ENCODE results near the gene RET.

The RET gene

DNA sequence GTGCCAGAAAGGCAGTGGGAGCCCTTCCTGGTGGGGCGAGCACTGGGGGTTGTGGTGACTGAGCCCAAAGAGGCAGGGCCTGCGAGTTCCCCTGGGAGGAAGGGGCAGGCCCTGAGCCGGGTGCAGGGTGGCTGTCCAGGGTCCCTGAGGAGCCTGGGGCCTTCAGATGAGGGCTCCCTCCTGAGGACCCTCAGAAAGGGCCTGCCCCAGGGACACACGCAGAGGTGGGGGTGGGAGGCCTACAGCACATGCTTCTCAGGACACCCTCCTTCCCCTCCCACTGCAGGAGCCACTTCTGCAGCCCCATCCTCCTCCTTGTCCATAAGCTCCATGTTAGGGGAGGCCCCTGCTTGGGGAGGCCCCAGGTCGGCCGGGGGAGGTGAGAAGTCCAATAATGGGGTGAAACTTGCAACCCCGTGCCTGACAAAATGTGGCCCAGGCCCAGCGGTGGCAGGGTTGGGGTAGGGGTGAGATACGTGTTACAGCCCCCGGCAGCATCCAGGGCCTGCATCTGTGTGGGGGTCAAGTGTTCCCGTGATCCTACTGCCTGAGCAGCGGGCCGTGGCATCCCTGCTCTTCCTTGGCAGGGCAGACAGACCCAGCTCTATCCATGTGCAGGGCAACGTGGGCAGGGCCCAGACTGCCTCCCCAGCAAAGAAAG lies 31.8 kb upstream of the RET start:
- DNase-seq (ENCODE audit: low read depth in 2 of 2): no peak

DNA sequence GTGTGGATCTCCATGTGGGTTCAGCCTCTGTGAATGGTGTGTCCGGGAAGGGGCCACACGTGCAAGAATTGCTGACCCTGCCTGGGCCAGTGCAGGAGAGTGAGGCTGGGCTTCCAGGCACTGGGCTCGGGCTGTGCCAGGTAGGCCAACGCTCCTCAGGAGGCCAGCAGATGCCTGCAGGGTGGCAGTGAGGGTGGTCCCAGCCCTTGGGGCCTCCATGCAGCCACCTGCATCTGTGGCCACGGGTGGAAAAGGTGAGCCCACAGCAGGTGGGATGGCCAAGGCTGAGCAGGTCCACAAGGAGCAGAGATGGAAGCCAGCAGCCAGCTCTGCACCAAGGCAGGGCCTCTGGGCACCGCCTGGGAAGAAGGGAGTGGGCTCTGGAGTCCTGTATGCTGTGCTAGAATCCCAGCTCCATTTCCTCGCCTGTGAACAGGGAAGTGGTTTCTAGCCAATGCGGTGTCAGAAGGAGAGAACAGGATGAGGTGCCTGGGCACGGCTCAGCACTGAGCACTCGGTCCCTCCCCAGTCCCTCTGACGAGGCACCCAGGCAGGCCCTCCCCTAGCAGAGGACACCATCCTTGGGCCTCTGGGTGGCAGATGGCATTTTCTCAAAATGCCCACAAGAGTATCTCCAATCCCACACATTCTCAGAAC lies 31.1 kb upstream of the RET start:
- no peak for DNase-seq (ENCODE audit: low read depth in 2 of 2)

DNA sequence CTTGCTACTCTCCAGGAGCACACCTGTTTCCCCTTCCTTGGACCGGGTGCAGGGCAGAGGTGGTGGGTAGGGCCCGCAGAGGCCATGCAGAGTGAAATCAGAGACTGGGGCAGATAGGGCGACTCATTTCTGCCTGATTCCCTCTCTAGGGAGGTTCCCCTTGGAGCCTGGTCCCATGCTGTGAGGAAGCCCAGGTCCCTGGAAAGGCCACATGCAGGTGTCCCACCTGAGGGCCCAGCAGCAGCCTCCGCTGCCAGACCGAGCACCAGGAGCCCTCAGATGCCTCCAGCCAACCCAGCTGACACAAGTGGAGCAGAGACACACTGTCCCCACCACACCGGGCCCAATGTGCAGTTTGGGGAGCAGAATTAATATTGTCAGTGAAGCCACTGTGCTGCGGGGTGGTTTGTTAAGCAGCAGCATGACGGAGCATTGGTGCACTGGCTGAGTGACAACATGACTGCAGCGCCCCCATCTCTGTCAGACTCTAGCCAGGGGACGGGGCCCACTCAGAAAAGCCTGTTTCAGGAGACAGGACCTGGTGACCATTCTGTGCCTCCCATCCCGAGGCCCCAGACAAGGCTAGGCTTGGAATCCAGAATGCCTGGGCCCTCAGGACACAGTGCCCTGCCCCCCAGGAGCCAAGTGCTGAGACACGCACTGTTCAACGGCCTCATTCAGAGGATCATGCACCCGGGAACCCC lies 30.4 kb upstream of the RET start:
- no peak for DNase-seq (ENCODE audit: low read depth in 2 of 2)

DNA sequence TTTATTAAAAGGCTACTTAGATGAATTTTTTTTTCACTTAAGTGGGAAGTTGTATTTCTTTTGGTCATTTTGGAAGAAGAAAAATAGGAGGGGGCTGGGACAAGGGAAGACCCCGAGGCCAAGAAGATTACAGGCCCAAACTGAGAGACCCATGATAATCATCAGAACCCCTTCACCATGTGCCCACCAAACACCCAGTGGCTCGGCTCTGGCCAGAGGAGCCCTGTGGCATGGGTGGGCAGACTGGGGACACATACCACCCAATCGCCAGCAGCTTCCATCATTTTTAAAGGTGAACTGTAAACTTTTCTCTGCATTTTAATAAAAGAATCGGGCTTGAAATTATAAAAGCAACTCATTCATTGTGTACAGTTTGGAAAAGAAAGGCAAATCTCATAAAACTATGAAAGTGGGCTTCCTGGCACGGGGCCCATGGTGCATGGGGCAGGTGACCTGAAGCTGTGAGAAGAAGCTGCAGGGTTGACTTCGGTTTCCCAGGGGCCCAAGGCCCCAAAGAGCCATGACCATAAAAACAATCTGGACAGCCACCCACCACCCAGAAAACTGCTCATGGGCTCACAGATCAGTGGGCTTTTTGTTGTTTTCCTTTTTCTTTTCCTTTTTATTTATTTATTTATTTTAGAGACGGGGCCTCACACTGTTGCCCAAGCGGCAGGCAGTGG lies 29.4 kb upstream of the RET start:
- DNase-seq (ENCODE audit: low read depth in 2 of 2): no peak

DNA sequence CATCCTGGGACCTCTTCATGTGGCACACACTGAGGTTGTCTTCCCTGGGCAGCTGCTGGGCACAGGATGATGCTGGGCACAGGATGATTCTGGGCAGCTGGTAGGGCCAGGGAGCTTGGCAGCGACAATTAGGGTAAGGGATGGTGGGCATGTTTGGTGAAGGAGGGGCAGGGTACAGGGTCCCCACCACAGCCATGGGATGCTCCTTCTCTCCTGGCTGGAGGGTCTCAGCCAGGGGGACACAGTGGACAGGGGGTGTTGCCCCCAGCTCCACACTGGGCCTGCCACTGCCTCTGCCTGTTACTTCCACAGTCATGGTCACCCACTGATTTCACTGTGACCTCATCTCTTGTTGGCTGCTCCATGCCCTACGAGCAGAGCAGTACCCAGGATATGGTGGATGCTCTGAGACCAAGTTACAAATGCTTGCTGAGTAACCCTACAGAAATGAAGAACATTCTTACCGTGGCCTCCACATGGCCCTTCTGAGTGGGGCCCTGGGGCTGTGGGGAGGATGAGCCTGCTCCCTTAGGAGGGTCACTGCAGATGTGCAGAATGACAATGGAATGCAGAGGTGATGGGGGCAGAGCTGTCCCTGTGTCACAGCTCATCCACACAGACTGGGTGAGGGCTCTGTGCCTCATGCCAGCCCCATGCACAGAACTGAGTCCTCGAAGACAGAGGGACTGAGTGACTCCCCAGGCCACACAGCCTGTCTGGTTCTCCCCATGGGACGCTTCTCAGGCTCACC lies 28.4 kb upstream of the RET start:
- DNase-seq (ENCODE audit: low read depth in 2 of 2): no peak

DNA sequence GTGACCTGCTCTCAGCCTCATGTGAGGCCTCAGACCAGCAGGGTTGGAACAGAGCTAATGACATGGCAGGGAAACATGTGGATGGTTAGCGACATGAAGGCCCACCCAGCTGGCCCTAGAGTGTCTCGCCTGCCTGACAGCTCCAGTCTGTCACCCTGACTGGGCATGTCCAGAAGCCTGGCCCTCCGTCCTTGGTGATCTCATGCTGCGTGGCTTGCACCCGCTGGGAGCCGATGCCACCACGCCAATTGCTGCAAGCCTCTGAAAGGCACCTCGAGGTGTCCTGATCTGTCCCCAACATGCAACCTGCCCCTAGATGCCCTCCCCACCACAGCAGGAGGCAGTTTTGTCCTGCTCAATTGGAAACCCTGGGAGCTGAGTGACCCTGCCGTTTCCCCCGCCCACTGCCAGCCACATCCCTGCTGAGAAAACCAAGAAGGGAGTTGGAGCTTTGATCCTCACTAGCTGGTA lies 27.8 kb upstream of the RET start:
- DNase-seq (ENCODE audit: low read depth in 2 of 2): no peak

DNA sequence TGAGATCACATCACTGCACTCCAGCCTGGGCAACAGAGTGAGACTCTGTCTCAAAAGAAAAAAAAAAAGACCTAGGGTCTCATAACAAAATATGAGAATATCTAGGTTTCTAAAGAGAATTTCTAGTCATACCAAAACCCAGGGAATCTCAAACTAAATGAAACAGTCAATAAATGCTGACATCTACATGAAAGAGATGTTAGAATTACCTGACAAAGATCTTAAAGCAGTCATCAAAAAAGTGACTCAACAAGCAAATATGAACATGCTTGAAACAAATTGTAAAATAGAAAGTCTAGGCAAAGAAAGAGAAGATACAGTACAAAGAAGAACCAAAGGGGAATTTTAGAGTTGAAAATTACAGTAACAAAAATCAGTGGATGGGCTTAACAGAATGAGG lies 26.9 kb upstream of the RET start:
- no peak for DNase-seq (ENCODE audit: low read depth in 2 of 2)

DNA sequence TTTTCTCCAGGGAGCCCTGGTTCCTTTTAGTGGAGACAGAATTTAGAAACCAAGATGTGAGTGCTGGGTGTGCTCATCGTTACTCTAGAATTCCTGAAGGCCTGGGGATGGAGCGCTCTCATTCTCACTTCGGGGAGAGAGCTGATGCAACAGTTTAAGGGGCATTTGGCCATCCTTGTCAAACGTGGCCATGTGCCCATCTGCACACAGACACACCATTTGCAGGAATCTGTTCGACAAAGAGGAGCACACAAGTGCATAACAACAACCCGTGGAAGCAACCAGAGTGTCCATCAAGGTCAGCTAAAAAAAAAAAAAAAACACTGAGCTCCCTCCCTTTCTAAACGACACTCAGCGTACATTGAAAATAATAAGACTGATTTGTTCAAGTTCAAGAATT lies 23.0 kb upstream of the RET start:
- no peak for DNase-seq (ENCODE audit: low read depth in 2 of 2)

DNA sequence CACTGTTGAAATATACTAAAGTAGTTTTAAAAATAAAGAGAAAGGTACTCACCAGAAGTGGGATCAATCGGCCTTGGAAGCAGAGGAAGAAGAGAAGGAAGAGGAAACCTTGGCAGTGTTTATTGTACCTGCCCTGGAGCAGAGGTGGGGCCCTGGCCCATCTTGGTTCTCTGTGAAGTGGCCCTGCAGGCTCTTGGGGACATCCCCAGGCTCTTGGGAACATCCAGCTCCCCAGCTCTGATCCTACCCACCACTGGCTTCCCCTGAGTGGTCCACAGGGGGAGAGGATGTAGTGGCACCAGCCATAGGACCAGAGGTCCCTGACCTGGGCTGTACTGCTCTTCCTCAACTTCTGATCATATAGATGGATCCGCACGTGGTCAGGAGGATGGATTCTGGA lies 22.3 kb upstream of the RET start:
- no peak for DNase-seq (ENCODE audit: low read depth in 2 of 2)

DNA sequence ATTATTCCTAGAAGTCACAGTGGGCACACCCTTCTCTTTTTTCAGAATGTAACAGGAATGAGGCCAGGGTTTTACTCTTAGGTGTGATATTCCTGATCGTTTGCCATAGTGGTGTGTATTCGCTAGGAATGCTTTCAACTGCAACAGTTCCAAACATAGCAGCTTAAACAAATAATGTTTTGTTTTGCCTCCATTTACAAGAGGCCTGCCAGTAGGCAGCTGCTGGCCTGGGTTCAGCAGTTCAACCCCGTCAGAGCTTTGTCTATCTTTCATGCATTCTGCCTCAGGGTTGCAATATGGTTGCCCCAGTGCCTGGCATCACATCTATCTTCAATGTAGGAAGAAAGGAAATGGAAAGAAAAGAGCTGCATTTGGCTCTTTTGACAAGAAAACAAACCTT lies 21.7 kb upstream of the RET start:
- DNase-seq (ENCODE audit: low read depth in 2 of 2): no peak

DNA sequence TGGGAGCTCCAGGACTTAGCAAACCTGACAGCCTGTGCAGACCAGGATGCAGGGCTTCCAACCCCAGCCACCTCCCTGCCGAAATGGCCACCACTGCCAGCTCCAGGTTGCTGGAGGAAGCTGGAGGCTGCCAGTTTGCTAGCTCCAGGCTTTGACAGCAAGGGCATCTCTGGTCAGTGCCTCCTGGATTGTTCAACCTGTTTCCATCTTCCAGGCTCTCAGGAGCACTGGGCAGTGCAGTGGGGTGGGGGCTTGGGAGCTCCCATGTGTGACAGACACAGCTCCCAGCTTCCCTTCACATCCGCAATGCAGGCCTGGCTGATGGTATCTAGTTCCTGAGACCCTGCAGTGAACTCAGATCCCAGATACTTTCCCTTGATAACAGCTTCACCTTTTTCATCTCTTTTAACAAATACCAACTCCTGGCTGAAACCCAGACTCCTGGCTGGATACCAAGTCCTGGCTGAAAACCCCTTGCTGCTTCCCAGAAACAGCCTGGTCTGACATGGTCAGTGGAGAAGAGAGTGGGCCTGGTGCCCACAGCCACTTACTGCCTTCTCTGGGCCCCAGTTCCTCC lies 20.8 kb upstream of the RET start:
- no peak for DNase-seq (ENCODE audit: low read depth in 2 of 2)

DNA sequence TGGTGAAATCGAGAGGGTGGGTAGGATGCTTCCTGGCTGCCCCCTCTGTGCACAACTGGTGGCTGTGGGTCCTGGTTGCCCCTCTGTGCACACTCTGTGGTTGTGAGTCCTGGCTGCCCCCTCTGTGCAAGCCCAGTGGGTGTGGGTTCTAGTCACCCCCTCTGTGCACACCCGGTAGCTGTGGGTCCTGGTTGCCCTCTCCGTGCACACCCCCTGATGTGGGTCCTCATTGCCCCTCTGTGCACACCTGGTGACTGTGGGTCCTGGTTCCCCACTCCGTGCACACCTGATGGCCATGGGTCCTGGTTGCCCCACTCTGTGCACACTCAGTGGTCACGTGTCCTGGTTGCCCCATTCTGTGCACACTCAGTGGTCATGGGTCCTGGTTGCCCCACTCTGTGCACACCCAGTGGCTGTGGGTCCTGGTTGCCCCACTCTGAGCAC lies 20.3 kb upstream of the RET start:
- no peak for DNase-seq (ENCODE audit: low read depth in 2 of 2)

DNA sequence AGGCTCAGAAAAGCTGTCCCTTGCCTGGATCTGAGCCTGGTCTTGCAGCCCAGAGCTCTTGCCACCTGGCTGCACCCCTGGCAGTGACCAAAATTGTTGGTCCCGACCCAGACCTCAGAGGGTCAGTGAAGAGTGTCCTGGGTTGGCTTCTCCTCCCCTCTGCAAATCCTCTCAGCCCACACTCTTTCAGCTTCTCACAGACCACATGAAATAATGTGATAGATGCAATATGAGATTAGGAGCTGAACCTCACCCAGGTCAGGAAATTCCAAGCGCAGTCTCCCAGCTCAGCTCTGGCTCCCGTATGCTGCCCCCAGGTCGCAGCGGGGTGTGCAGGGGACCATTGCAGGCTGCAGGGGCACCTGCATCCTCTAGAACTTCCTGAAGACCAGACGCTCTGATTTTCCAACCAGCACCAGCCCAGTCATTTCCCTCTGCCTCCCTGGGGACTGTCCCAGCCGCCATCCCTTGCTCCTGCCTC lies 19.6 kb upstream of the RET start:
- DNase-seq (ENCODE audit: low read depth in 2 of 2): no peak

DNA sequence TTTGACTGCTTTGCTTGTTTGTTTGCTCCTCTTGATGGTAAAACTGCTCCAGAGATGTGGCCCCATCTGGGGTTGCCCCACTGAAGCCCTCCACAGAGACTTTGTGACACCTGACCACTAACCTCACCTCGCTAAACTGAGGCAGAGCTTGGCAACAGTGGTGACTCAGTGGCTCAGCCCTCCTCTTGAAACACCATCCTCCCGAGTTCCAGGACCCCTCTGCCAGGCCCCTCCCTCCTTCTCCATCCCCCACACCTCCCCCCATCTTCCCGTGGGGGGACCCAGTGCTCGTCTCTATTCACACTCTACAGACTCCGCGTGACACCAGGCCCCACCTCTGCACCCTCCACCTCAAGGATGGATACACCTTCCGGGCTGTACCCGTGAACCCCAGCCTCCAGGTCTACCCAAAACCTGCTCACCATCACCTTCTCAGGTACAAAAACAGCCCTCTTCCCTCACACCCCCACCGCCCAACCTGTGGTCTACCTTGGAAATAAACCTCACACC lies 19.0 kb upstream of the RET start:
- no peak for DNase-seq (ENCODE audit: low read depth in 2 of 2)

DNA sequence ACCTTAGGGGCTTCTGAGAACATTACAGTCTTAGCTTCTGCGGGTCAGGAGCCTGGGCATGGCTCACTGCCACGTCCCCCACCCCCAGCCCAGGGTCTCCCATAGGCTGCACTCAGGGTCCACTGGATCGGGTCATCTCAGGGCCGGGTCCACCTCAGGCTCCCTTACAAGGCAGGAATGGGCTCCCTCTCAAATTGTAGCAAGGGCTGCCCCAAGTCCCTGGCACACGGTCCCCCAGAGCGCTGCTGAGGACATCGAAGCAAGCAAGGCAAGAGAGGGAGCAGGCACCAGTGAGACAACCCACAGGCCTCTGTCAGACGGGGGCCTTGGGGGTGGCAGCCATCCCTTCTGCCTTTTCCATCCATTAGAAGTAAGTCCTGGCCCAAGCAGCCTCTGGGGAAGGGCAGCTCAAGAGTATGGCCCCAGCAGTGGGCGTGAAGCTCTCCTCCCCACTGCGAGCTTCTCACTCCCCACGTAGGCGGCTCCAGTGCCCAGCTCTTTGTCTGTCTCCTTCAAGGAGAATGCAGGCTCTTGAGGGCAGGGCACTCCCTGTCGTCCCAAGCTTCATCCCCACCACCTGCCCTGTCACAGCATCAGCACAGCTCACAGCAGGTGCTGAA lies 18.0 kb upstream of the RET start:
- DNase-seq (ENCODE audit: low read depth in 2 of 2): no peak

DNA sequence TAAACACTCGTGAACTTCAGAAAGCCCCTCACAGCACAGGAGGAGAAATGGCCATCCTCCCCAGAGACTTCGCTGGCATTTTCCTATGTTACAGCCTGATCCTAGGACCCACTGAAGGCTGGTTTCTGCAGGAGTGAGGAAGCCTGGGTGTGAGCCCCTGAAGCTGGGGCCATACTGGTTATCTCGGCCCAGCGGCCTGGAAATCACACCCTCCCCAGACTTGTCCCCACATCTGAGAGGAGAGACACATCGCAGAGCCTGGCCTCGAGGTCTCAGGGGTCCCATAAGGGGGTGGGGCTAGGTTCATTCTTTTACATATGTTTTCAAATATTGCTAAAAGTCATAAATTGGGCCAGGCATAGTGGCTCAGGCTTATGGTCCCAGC lies 17.5 kb upstream of the RET start:
- no peak for DNase-seq (ENCODE audit: low read depth in 2 of 2)

DNA sequence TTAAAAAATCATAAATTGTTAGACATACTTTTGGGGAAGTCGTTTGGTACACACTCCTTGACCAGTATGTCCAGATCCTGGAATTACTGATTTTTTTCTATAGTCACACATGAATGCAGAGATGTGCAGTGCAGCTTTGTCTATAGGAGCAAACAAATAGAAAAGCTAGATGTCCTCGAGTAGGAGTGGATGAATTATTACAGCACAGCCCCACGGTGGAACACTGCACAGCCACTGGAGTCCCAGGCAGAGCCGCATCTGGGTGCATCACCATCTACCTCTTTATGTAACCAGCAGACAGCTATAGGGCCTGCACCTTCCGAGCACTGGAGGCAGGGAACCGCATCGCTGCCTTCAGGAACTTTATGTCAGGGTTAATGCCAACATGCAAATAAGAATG lies 17.0 kb upstream of the RET start:
- DNase-seq (ENCODE audit: low read depth in 2 of 2): no peak

DNA sequence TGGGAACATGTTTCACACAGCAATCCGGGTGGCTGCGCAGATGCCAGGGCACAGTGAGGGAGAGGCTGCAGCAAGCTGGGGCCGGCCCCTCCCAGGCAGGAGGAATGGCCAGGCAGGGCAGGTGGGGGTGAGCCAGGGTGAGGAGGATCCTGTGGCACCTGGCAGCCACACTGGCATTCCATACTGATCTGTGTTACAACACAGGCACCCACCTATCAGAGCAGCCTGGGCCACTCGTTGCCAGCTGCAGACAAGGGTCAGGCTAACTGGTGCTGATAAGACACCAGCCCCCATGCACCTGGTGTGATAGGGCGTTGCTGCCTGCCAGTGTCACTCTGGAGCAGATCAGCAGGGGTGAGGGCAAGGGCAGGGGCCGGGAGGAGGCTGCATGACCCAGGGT lies 16.6 kb upstream of the RET start:
- no peak for DNase-seq (ENCODE audit: low read depth in 2 of 2)

DNA sequence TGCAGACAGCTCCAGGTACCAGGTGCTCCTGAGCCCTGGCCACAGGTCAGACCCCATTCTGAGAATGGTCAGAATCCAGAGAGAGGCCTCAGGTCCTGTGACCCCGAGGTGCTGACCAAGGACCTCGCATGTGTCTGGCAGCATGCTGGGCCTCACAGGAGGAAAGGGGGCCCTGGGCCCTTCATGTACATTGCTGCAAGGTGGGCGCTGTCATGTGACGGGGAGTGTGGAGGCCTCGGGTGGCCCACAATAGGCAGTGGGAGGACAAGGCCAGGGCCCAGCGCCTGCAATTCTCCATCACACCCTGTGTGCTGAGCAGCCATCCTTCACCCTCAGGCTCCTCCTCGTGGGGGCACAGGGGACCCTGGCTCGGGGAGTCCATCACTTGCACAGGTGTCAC lies 15.5 kb upstream of the RET start:
- no peak for DNase-seq (ENCODE audit: low read depth in 2 of 2)

DNA sequence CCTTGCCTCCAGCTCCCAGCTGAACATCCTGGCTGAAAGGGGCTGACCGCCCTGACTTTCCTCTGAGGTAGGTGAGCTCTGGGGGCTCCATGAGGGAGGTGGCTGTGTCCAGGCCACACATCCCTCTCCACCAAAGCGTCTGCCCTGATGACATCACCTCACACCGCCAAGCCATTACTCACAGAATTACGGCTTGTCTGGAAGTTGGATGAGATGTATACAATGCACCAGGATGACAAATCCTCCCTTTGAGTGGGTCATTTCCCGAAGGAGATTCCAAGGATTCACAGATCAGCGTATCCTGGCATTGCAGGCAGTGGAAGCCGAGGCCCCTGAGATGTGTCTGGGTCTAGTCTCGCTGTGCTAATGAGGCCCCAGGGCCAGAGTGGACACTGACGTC lies 15.1 kb upstream of the RET start:
- no peak for DNase-seq (ENCODE audit: low read depth in 2 of 2)

Measured in stimulated activated CD4-positive, alpha-beta T cell treated with anti-CD3 and anti-CD28 coated beads, Interleukin-15, amount 100 ng/mL, for 48 hours (primary cell).